ENCODE data around the gene RAP1GDS1.

RAP1GDS1 gene

DNA sequence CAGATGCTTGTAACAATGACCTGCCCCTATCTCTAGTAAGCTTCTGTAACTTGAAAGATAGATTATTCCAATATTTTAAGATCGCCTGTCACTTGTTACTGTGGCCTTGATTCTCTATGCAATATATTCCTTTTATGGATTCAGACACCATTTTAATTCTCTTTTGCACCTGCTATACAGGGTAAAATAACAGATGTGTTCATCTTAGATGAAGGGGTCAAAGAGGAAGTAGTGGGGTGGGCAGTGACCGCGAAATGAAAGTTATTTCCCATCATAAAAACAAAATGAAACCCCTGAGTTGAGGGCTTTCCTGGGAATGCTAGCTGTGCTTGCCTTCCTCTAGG lies 221.3 kb downstream of the RAP1GDS1 start:
- DNase-seq (ENCODE audit: low read depth): no peak

- DNase-seq (ENCODE audit: low read depth): no peak
Observed at GRCh38 chr4:98482847-98483806, 221.9 kb downstream of the RAP1GDS1 start.

DNA sequence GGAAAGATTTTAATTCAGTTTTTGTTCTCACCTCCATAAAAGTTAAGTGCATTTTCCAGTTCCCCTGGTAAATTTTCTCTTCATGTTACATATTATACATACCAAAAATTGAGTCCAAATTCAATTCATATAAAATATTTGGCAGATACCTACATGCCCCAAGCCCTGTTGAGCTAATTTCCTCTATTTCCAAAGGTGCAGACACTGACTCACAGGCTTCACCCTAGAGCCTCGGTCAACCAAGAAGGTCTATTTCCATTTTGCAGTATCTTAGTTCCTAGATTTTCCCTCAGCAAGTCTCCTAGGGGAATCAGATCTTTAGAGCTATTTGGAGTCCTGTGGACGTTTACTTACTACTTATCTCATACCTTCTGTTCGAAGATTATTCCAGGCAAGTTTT lies 222.8 kb downstream of the RAP1GDS1 start:
- DNase-seq (ENCODE audit: low read depth): no peak

GRCh38 chr4:98485816-98486345 lies 224.7 kb downstream of the RAP1GDS1 start:
- DNase-seq (ENCODE audit: low read depth): no peak

GRCh38 chr4:98490251-98490650 lies 229.1 kb downstream of the RAP1GDS1 start:
- DNase-seq (ENCODE audit: low read depth): no peak

- DNase-seq (ENCODE audit: low read depth): no peak
Observed at GRCh38 chr4:98491899-98492559, 230.8 kb downstream of the RAP1GDS1 start.

GRCh38 chr4:98493296-98493695 lies 232.1 kb downstream of the RAP1GDS1 start:
- DNase-seq (ENCODE audit: low read depth): no peak
